Lower leg skin (tissue), 4 donors: ENCODE results near the gene TREM2. TPM values are rescaled to one million over a fixed set of nuclear protein-coding genes. Genes with fewer than 3 reads are reported as not detected.
"Not testable (repeated sequence)": the region's sequence is repeated elsewhere in the genome, so short reads cannot be mapped to it uniquely, and the experiment has no call there.

Experiments
- DNase-seq, 2 donors: peaks; one replicate each; pipeline ENCODE4 v3.0.0-alpha.2; 2019; ENCODE audit warnings: low spot score in 2 of 2
- H3K4me3 ChIP-seq: fragments of 200-600 bp; sonication (generic); 2 replicates; pipeline ENCODE4 v1.5.1; 2017; ENCODE audit warnings: mild to moderate bottlenecking, low read depth; ENCODE audit not compliant: poor library complexity, severe bottlenecking
- POLR2A ChIP-seq, 2 donors: fragments of 450-650 bp; IDR thresholded peaks; one replicate each; pipeline ENCODE4 v1.6.1; 2016 to 2017; ENCODE audit warnings: antibody characterized with exemption in 2 of 2, mild to moderate bottlenecking in 1 of 2, moderate library complexity in 1 of 2
- WGBS, 2 donors: methylation state at CpG; one replicate each; pipeline ENCODE4 v1.1.5; 2018; 5-methylcytosine and 5-hydroxymethylcytosine counted together
- intact Hi-C: fragments of 100-400 bp; cut with DNase I; formaldehyde crosslinking; loops from one replicate; pipeline ENCODE4 v1.15.0; 2023; ENCODE audit warnings: low total_unique reads
- total RNA-seq, 4 donors: library from RNA; depleted of rRNA; stranded (reverse); fragments of >200 nt; gene quantifications; one replicate each; pipeline ENCODE4 v1.1.0, GENCODE V29; 2016
- TF ChIP-seq, protein P1 (sequence below), 3 donors: fragments of 450-650 bp; IDR thresholded peaks; one replicate each; pipeline ENCODE4 v1.5.1; 2016; ENCODE audit warnings: antibody characterized with exemption in 3 of 3, mild to moderate bottlenecking in 3 of 3, moderate library complexity in 2 of 3

Gene TREM2
- total RNA-seq, 4 donors from 2014 or later = 0.46 to 3.5 TPM; not detected in 2

DNA sequence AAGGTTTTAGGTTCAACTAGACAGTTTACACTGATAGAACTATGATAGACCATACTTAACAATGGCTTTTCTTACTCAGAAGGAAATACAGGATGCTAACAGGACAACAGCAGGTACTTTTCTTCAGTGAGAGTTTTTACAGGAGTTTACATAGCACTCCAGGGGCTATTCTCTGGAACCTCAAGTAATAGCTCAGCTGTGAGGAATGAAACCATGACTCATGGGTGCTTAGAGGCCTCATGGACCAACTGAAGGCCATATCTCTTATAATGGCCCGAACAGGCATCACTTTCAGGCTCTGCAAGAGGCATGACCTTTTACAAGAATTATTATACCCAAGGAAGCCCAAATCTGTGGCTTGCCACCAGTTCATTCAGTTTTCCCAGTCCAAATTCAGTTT, 40.5 kb downstream of the TREM2 start:
- H3K4me3 ChIP-seq = no peak overlapping the region
- TF ChIP-seq, protein P1, sequence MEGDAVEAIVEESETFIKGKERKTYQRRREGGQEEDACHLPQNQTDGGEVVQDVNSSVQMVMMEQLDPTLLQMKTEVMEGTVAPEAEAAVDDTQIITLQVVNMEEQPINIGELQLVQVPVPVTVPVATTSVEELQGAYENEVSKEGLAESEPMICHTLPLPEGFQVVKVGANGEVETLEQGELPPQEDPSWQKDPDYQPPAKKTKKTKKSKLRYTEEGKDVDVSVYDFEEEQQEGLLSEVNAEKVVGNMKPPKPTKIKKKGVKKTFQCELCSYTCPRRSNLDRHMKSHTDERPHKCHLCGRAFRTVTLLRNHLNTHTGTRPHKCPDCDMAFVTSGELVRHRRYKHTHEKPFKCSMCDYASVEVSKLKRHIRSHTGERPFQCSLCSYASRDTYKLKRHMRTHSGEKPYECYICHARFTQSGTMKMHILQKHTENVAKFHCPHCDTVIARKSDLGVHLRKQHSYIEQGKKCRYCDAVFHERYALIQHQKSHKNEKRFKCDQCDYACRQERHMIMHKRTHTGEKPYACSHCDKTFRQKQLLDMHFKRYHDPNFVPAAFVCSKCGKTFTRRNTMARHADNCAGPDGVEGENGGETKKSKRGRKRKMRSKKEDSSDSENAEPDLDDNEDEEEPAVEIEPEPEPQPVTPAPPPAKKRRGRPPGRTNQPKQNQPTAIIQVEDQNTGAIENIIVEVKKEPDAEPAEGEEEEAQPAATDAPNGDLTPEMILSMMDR (IDR thresholded peaks at IDR 0.05) = no peak
- no peak for TF ChIP-seq POLR2A (IDR thresholded peaks at IDR 0.05)
- no peak for DNase-seq
- 100% methylated on average over 1 of the region's 1 CpG for WGBS, 2 donors
- intact Hi-C loops = loop anchor here (2.0 kb wide), 1 partner anchor 18 kb away; no protein-coding TSS in a partner anchor

GRCh38 chr6:41120058-41120457, 42.9 kb downstream of the TREM2 start:
- no peak for DNase-seq
- WGBS, 2 donors = 67 to 83% methylated on average over 1 of the region's 1 CpG
- TF ChIP-seq, protein P1 (IDR thresholded peaks at IDR 0.05) = no peak
- no peak for TF ChIP-seq POLR2A (IDR thresholded peaks at IDR 0.05)
- intact Hi-C loops = no loop called here
- H3K4me3 ChIP-seq = no peak overlapping the region

DNA sequence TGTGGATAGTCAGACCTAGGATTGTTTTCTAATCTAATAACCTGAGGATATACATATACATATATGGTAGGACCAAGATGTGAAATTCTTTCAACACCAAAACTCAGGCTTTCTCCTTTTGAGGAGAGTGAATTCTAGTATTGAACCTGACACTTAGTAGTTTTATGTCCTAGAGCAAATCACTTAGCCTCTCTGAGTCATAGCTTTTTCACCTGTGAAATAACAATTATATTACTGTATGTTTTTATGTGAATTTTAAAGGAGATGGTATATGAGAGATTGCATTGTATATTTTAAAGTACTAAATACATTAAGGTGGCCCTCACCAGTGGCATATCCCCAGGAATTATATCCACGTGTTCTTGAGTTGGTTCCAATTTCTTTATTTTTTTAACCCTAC, 43.4 kb downstream of the TREM2 start:
- 47 to 59% methylated on average over 1 of the region's 1 CpG for WGBS, 2 donors
- TF ChIP-seq POLR2A (IDR thresholded peaks at IDR 0.05) = no peak
- TF ChIP-seq, protein P1 (IDR thresholded peaks at IDR 0.05) = no peak
- intact Hi-C loops = no loop called here
- DNase-seq = no peak
- H3K4me3 ChIP-seq = no peak overlapping the region

- intact Hi-C loops, H3K4me3 ChIP-seq, DNase-seq: not testable (repeated sequence)
- WGBS, 2 donors = 97 to 98% methylated on average over 2 of the region's 2 CpGs
These were observed 47.9 kb downstream of the TREM2 start for GRCh38 chr6:41115027-41115426.

DNA sequence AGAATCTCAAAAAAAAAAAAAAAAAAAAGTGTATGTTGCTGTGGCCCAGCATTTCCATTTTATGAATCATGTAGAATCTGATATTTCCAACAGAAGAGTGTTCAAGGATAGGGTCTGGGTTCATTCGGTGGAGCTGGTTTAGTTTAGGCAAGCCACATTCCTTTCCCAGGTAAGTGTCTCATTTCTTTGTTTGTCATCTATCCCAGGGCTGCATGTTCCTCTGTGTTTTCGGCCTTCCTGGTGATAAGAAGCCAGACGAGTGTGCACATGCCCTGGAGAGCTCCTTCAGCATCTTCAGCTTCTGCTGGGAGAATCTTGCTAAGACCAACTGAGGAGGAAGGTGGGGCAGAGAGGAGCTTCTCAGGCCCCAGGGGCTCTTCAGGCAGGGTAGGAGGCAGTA, 51.9 kb downstream of the TREM2 start:
- 62 to 68% methylated on average over 3 of the region's 3 CpGs for WGBS, 2 donors

More for the DNA sequence above, 51.9 kb downstream of the TREM2 start:
- intact Hi-C loops = no loop called here
- no peak overlapping the region for H3K4me3 ChIP-seq
- no peak for TF ChIP-seq POLR2A (IDR thresholded peaks at IDR 0.05)
- TF ChIP-seq, protein P1 (IDR thresholded peaks at IDR 0.05) = no peak
- DNase-seq = no peak

Other genes with a start within 250 kb of the TREM2 start
- 1 to 10 TPM in 3 of 4 donors, under 1 TPM in 1; 0.49 to 3.2 (median 1.7) TPM for gene UNC5CL, start 123.9 kb downstream of the TREM2 start, total RNA-seq
- not detected for gene TSPO2, start 120.6 kb downstream of the TREM2 start, total RNA-seq
- not detected for gene APOBEC2, start 109.9 kb downstream of the TREM2 start, total RNA-seq
- 10 to 100 TPM in 3 of 4 donors, 1 to 10 TPM in 1; 8.6 to 28.4 (median 18.4) TPM for gene OARD1, start 90.8 kb downstream of the TREM2 start, total RNA-seq
- 10 to 100 TPM in 3 of 4 donors, 1 to 10 TPM in 1; 9.9 to 15.5 (median 14.4) TPM for gene NFYA, start 90.1 kb downstream of the TREM2 start, total RNA-seq
- not detected for gene TREML1, start 8.8 kb downstream of the TREM2 start, total RNA-seq
- under 1 TPM in 1 of 4 donors, not detected in 3; 0.06 TPM for gene TREML2, start 38.0 kb upstream of the TREM2 start, total RNA-seq
- gene TREML4, start 65.2 kb upstream of the TREM2 start, total RNA-seq = not detected
- under 1 TPM in 2 of 4 donors, not detected in 2; 0.49 to 0.83 TPM for gene TREM1, start 123.6 kb upstream of the TREM2 start, total RNA-seq
- gene NCR2, start 172.5 kb upstream of the TREM2 start, total RNA-seq = not detected